Epithelial cell of prostate (primary cell): ENCODE measurements around the gene OLFM2.

Experiments
- DNase-seq: peaks from one replicate; pipeline ENCODE4 v3.0.0-alpha.2; 2011; ENCODE audit warnings: low read depth, low spot score
- H3K27ac ChIP-seq: fragments of 450-650 bp; 2 replicates; pipeline ENCODE4 v1.5.1; 2017; ENCODE audit warnings: mild to moderate bottlenecking

OLFM2 gene

DNA sequence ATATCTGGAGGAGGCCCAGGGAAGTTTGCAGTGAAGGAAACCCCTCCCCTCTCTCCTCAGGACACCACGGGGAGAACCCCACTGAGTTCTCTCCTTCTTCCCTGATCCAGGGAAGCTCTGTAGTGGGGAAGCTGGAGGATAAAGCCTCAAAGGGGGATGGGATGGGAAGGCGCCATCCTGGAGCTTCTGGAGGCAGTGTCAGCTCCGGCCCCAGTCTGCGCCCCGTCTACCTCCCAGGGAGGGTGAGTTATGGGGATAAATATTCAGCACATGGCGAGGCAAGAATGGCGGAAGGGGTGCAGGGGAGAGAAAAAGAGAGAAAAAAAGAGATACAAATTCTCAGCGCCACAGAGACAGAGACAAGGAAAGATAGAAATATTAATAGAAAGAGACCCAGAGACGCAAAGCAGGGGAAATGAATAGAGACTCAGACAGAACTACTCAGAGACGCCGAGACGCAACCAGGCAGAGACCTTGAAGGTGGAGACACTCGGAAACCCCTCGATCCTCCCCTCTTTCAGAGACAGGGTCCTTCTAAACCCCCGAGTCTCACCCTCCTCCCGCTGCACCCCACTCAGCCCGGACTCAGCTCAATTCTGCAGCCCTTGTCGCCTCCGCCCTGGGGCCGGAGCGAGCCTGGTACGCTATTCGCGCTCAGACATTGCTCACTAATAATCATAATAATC lies 23.6 kb downstream of the OLFM2 start:
- no peak for DNase-seq
- no peak overlapping the region for H3K27ac ChIP-seq

DNA sequence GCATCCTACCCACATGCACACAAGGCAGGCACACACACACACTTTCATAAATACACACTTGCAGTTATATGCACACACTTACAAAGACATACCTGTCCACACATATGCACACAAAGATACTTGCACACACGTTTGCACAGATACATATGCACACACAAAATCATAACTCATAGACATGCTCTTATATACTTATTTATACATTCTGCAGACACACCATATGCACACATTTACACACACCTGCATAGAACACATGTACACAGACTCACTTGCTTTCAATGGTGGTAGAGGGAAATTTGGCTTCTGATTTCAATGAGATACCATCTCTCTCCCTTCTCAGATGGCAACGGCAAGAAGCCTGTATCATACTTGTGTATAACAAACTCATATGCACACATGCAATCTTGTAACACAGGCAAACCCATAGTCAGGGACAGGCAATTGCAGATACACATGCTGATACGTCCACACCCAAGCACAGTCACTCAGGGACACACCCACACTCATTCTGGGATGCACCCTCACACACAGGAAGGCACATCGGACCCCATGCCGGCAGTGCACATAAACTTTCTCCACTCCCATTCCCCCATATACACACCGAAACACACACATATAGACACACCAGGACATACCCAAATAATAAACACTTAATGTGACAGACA lies 24.7 kb downstream of the OLFM2 start:
- DNase-seq = no peak

GRCh38 chr19:9910625-9911024 lies 25.7 kb downstream of the OLFM2 start:
- no peak for DNase-seq
- no peak overlapping the region for H3K27ac ChIP-seq

More for the DNA sequence above, 24.7 kb downstream of the OLFM2 start:
- H3K27ac ChIP-seq = no peak overlapping the region

DNA sequence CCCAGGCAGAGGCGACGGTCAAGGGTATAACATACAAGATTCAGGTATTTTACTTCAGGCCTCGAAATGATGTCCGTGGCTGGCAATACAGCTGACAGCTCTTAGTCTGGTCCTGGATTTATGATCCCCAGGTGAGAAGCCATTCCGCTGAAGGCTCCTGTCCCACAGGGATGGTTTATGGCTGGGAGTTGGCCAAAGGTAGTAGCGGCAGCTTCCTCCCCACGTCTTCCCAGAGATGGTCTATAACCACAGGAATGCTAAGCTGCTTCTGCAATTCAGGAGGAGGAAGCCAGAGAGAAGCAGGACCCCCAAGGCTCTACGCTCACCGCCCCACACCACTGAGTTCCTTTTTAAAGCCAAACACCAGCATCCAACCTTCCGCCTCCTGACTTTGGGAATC lies 27.1 kb downstream of the OLFM2 start:
- DNase-seq = no peak
- no peak overlapping the region for H3K27ac ChIP-seq

DNA sequence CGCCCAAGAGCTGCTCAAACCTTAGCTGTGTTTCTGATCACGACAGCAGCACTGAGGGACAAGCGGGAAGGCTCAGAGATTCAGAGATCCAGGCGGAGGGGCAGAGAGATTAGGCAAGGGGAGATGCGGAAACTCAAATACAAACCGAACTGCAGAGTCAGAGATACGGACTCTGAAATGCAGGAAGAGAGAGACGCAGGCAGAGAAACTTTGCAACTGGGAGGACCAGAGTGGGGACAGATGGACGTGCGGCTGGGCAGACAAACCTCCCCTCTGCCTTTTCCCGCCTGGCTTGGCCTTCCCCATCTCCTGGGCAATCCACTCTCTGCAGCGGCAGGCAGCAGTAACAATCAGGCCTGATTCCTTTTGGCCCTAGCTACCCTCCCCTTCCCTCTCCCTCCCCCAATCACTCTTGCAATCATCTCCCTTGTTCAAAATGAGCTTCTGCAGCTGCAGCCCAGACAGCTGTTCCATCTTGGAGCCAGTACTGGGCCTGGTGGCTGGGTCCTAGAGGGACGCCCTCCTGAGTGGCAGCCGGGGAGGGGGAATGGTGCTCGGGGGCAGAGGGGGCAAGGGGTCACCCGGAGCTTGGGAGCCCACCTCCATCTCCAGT lies 29.7 kb downstream of the OLFM2 start:
- H3K27ac ChIP-seq = no peak overlapping the region
- DNase-seq = no peak

GRCh38 chr19:9903336-9903735 lies 33.0 kb downstream of the OLFM2 start:
- no peak for DNase-seq
- no peak overlapping the region for H3K27ac ChIP-seq

- H3K27ac ChIP-seq = no peak overlapping the region
- DNase-seq = no peak
Observed at GRCh38 chr19:9901642-9902041, 34.7 kb downstream of the OLFM2 start.

DNA sequence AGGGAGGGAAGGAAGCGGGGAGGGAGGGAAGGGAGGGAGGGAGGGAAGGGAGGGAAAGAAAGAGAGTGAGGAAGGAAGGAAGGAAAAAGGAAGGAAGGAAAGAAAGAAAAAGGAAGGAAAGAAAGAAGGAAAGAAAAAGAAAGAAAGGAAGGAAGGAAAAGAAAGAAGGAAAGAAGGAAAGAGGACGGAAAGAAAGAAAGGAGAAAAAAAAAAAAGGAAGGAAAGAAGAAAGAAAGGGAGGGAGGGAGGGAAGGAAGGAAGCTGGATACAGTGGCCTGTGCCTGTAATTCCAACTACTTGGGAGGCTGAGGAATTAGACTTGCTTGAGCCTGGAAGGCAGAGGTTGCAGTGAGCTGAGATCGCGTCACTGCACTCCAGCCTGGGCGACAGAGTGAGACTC lies 35.3 kb downstream of the OLFM2 start:
- no peak for DNase-seq
- H3K27ac ChIP-seq = no peak overlapping the region

DNA sequence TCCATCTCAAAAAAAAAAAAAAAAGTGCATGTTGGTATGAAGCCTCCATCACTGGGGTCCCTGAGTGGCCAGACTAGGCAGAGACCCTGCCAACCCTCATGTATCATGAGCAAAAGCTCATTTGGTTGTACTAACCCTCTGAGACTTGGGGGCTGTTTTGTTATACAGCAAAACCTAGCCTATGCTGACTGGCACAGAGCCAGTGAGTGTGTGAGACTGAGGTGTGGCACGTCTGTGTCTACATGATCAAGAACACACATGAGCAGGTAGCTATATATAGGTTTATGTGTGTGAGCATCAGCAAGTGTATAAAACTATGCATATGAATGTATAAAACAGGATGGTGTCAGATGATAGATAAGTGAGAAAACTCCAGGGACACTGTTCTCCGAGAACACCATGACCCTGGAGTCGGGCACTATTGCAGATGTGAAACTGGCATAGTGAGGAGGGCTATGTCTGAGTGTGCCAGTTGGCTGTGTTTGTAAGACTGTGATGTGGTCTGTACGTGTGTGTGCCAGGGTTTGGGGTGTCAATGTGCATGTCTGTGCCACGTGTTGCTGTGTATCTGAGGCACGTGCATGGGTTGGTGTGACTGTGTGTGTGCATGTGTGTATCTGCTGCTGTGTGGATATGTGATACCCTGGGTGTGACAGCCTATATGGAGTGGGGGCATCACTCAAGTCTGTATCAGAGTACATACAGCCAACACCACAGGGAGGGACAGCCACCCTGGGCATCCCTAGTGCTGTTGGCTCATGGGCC lies 44.5 kb downstream of the OLFM2 start:
- DNase-seq = no peak
- no peak overlapping the region for H3K27ac ChIP-seq

DNA sequence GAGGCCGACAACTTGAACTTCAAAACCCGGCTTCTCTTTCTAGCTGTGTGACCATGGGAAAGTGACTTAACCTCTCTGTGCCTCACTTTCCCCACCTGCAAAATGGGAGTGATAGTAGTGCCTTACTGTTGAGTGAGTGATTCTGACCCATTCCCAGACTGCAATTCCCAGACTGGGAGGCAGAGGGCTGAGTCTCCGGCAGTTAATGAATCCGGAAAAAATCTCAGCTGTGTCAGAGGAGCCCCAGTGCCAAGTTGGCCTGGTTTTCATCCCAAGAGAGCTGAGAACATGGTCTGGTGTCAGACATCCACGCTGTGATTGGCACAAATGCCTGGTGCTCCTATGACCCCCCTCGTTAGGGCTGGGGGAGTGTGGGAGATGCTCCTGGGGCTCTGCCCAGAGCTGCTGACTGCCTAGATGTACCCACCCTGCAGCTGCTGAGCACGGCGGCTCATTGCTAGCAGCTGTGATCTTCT lies 51.2 kb downstream of the OLFM2 start:
- H3K27ac ChIP-seq = no peak overlapping the region

GRCh38 chr19:9883764-9884163 lies 52.6 kb downstream of the OLFM2 start:
- H3K27ac ChIP-seq = no peak overlapping the region
- no peak for DNase-seq

More for the DNA sequence above, 51.2 kb downstream of the OLFM2 start:
- DNase-seq = no peak

- no peak for DNase-seq
- no peak overlapping the region for H3K27ac ChIP-seq
Observed at GRCh38 chr19:9883231-9883758, 53.0 kb downstream of the OLFM2 start.

GRCh38 chr19:9881720-9882119 lies 54.6 kb downstream of the OLFM2 start:
- no peak overlapping the region for H3K27ac ChIP-seq
- DNase-seq = no peak

DNA sequence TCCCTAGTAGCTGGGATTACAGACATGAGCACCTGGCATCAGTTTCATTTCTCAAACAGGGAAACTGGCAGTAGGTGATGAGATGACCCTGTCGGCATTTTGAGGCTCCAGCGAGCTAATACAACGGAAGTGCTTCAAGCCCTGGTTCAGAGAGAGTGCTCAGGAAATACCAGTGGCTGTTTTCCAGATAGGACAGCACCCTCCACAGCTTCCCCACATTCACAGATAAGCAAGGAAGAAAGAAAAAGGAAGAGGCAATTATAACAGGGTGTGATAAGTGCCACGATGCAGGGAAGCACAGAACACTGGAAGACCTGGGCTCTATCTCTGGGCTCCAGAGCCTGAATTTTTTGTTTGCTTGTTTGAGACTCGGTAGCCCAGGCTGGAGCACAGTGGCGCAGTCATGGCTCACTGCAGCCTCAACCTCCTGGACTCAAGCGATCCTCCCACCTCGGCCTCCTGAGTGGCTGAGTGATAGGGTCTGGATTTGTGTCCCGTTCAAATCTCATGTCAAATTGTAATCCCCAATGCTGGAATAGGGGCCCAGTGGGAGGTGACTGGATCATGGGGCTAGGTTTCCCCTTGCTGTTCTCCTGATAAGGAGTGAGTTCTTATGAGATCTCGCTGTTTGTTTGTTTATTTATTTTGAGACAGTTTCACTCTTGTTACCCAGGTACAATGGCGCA lies 57.7 kb downstream of the OLFM2 start:
- H3K27ac ChIP-seq = no peak overlapping the region
- DNase-seq = no peak

- H3K27ac ChIP-seq = peak overlapping the region; percentile 24
- no peak for DNase-seq
Observed at GRCh38 chr19:9877780-9878510, 58.4 kb downstream of the OLFM2 start.

DNA sequence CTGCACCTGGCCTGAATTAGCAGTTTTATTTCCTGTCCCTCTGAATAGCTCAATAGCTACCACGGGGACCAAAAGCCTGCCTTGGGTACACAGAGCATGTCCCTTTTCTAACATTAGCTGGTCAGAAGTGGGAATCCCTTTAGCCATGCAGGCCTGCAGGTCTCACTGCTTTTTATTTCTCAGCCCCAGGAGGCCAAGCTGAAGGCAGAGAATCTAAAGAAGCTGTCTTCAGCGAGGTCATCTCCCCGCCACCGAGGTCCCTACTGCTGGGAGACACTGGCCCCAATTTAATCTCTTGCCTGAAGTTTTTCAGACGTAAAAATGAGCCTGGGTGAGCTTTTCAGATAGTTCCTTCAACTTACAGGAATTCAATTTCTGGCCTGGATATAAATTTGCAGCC lies 60.5 kb downstream of the OLFM2 start:
- H3K27ac ChIP-seq = no peak overlapping the region
- DNase-seq = no peak

DNA sequence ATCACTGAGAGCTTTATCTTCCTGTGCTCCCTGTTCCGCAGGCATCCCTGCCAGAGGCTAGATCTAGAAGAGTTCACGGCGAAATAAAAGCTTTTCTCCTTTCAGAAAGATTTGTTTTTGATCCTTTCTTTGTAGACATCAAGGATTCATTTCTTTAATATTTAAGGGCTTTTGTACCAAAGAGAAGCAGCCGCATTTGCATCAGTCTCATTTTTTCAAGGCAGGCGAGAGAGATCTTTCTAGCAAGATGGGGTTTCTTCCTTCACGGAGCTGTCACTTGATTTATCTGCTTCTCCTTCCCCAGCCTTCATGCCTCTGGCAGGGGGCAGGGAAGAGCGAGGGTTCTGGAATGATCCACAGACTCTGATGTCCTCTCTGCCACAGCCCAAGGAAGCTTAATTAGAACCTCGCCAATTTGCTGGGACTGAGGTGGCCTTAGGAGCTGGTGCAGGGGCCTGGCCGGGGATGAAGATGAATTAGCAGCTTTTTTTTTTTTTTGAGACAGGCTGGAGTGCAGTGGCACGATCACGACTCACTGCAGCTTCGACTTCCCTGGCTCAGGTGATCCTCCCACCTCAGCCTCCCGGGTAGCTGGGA lies 61.2 kb downstream of the OLFM2 start:
- DNase-seq = no peak
- no peak overlapping the region for H3K27ac ChIP-seq

GRCh38 chr19:9872618-9873242 lies 63.6 kb downstream of the OLFM2 start:
- no peak for DNase-seq
- no peak overlapping the region for H3K27ac ChIP-seq
